ENCODE results near the gene ADGRG2.

- TF ChIP-seq, protein P1, sequence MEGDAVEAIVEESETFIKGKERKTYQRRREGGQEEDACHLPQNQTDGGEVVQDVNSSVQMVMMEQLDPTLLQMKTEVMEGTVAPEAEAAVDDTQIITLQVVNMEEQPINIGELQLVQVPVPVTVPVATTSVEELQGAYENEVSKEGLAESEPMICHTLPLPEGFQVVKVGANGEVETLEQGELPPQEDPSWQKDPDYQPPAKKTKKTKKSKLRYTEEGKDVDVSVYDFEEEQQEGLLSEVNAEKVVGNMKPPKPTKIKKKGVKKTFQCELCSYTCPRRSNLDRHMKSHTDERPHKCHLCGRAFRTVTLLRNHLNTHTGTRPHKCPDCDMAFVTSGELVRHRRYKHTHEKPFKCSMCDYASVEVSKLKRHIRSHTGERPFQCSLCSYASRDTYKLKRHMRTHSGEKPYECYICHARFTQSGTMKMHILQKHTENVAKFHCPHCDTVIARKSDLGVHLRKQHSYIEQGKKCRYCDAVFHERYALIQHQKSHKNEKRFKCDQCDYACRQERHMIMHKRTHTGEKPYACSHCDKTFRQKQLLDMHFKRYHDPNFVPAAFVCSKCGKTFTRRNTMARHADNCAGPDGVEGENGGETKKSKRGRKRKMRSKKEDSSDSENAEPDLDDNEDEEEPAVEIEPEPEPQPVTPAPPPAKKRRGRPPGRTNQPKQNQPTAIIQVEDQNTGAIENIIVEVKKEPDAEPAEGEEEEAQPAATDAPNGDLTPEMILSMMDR (conservative IDR thresholded peaks at IDR 0.05 in 1 of 2, IDR thresholded peaks at IDR 0.05 in 1 of 2; ENCODE audit: low read depth in 1 of 2, low read length in 2 of 2) = no peak
- TF ChIP-seq EZH2 (IDR thresholded peaks at IDR 0.05; ENCODE audit: low read length, missing control alignments) = no peak
These were observed 63.2 kb downstream of the ADGRG2 start for GRCh38 chrX:19059067-19059466.

All from fibroblast of lung (primary cell).